ENCODE measurements around the gene CCR7. TPM values are rescaled to one million over a fixed set of nuclear protein-coding genes. Genes with fewer than 3 reads are reported as not detected.

Gene CCR7
- total and polyA plus RNA-seq, 2 of the 13 experiments (the other 11 are each of a cell fraction or from before 2014, with no cell fraction given), result 0.04 to 0.53 TPM

- TF ChIP-seq ZBTB2 (CRISPR knock-in tag; IDR thresholded peaks at IDR 0.05; ENCODE audit: low read depth), result no peak
- peak; percentile 40; the same call in 1 of the 2 replicates for TF ChIP-seq PPARG (CRISPR knock-in tag; conservative IDR thresholded peaks at IDR 0.05)
- no peak for TF ChIP-seq SNAI1 (CRISPR knock-in tag; IDR thresholded peaks at IDR 0.05; ENCODE audit: borderline replicate concordance)
- TF ChIP-seq TFDP1 (CRISPR knock-in tag; IDR thresholded peaks at IDR 0.05; ENCODE audit: borderline replicate concordance), result peak; percentile 66; the same call in 1 of the 2 replicates
- no peak for TF ChIP-seq CENPT (CRISPR knock-in tag; IDR thresholded peaks at IDR 0.05; ENCODE audit: low read depth)
- peak; percentile 88; the same call in 1 of the 2 replicates for TF ChIP-seq REPIN1 (CRISPR knock-in tag; IDR thresholded peaks at IDR 0.05; ENCODE audit: borderline replicate concordance, low read depth)
- no peak for TF ChIP-seq SRF (IDR thresholded peaks at IDR 0.05; ENCODE audit: low read depth, low read length)
- peak; percentile 90 for TF ChIP-seq GABPB1 (CRISPR knock-in tag; IDR thresholded peaks at IDR 0.05)
- TF ChIP-seq SMARCE1 (IDR thresholded peaks at IDR 0.05; ENCODE audit: borderline replicate concordance), result no peak
- TF ChIP-seq NCOA2 (CRISPR knock-in tag; IDR thresholded peaks at IDR 0.05), result peak; percentile 59
- peak; percentile 68; the same call in 1 of the 2 replicates for TF ChIP-seq NRL (CRISPR knock-in tag; IDR thresholded peaks at IDR 0.05; ENCODE audit: borderline replicate concordance)
- TF ChIP-seq ZFP91 (CRISPR knock-in tag; IDR thresholded peaks at IDR 0.05; ENCODE audit: borderline replicate concordance), result peak; percentile 89
- 0 out of 2 replicates have a peak, but pooled peaks have one; percentile 84 for TF ChIP-seq ZNF580 (CRISPR knock-in tag; IDR thresholded peaks at IDR 0.05; ENCODE audit: borderline replicate concordance, low read depth)
- peak; percentile 84 for TF ChIP-seq ZNF770 (CRISPR knock-in tag; IDR thresholded peaks at IDR 0.05)
- TF ChIP-seq HDAC1 (CRISPR knock-in tag; IDR thresholded peaks at IDR 0.05), result peak; percentile 21; the same call in 1 of the 2 replicates
- TF ChIP-seq MZF1 (CRISPR knock-in tag; IDR thresholded peaks at IDR 0.05; ENCODE audit: borderline replicate concordance), result no peak; the same call in 1 of the 2 replicates
These were observed 5.2 kb downstream of the CCR7 start (continued) for GRCh38 chr17:40559954-40560591.
